Activated naive CD8-positive, alpha-beta T cell treated with anti-CD3 and anti-CD28 coated beads for 36 hours (primary cell): ENCODE measurements around the gene SLC31A2. TPM values are rescaled to one million over a fixed set of nuclear protein-coding genes. Genes with fewer than 3 reads are reported as not detected.

ENCODE experiments used
- DNase-seq: peaks from one replicate; pipeline ENCODE4 v3.0.0; 2021
- H3K27ac Mint-ChIP-seq: one replicate; pipeline ENCODE4 v1.8.0; 2022; ENCODE audit warnings: mild to moderate bottlenecking, moderate library complexity, mixed read lengths
- H3K27me3 Mint-ChIP-seq: one replicate; pipeline ENCODE4 v1.8.0; 2022; ENCODE audit warnings: mild to moderate bottlenecking, mixed read lengths
- H3K36me3 Mint-ChIP-seq: one replicate; pipeline ENCODE4 v1.8.0; 2021; ENCODE audit warnings: mild to moderate bottlenecking, mixed read lengths
- H3K4me1 Mint-ChIP-seq: one replicate; pipeline ENCODE4 v1.8.0; 2021; ENCODE audit warnings: mixed read lengths
- H3K4me3 Mint-ChIP-seq: one replicate; pipeline ENCODE4 v1.8.0; 2022; ENCODE audit warnings: mild to moderate bottlenecking, moderate library complexity, mixed read lengths
- H3K9me3 Mint-ChIP-seq: one replicate; pipeline ENCODE4 v1.8.0; 2022; ENCODE audit warnings: mixed read lengths
- total RNA-seq, 2 experiments: library from RNA; stranded (reverse); gene quantifications; one replicate each; pipeline ENCODE4 v1.2.3, GENCODE V29; 2021

Gene SLC31A2
- total RNA-seq, 2 experiments from 2014 or later: 3.2 to 3.4 TPM

GRCh38 chr9:113192455-113192854 lies 41.6 kb downstream of the SLC31A2 start:
- no peaks in the 10 kb centered on the region for H3K27me3 Mint-ChIP-seq
- H3K36me3 Mint-ChIP-seq: peaks cover 22% of the 10 kb centered on the region
- no peaks in the 10 kb centered on the region for H3K4me1 Mint-ChIP-seq

GRCh38 chr9:113199683-113200329 lies 49.0 kb downstream of the SLC31A2 start:
- Mint-ChIP-seq H3K27me3 (no peaks in the 10 kb centered on the region), H3K4me3 (no peak overlapping the region), H3K9me3 (no peaks in the 10 kb centered on the region), H3K36me3 (peaks cover 46% of the 10 kb centered on the region), H3K27ac (no peak overlapping the region), H3K4me1 (peaks cover 2% of the 10 kb centered on the region)
- DNase-seq: no peak

More at GRCh38 chr9:113192455-113192854, 41.6 kb downstream of the SLC31A2 start:
- no peak for DNase-seq
- no peak overlapping the region for H3K4me3 Mint-ChIP-seq
- H3K9me3 Mint-ChIP-seq: no peaks in the 10 kb centered on the region
- no peak overlapping the region for H3K27ac Mint-ChIP-seq

- peaks cover 30% of the 10 kb centered on the region for H3K36me3 Mint-ChIP-seq
Observed at GRCh38 chr9:113205432-113205831, 54.6 kb downstream of the SLC31A2 start.

GRCh38 chr9:113205861-113206260 lies 55.1 kb downstream of the SLC31A2 start:
- Mint-ChIP-seq H3K4me1 (no peaks in the 10 kb centered on the region), H3K9me3 (no peaks in the 10 kb centered on the region), H3K27ac (no peak overlapping the region), H3K4me3 (no peak overlapping the region), H3K27me3 (no peaks in the 10 kb centered on the region), H3K36me3 (peaks cover 30% of the 10 kb centered on the region)
- DNase-seq: no peak

More at GRCh38 chr9:113205432-113205831, 54.6 kb downstream of the SLC31A2 start:
- no peaks in the 10 kb centered on the region for H3K9me3 Mint-ChIP-seq
- H3K27me3 Mint-ChIP-seq: no peaks in the 10 kb centered on the region
- H3K4me3 Mint-ChIP-seq: no peak overlapping the region
- no peak overlapping the region for H3K27ac Mint-ChIP-seq
- no peaks in the 10 kb centered on the region for H3K4me1 Mint-ChIP-seq
- DNase-seq: no peak

GRCh38 chr9:113210815-113211214 lies 60.0 kb downstream of the SLC31A2 start:
- DNase-seq: no peak
- H3K27me3 Mint-ChIP-seq: no peaks in the 10 kb centered on the region
- peaks cover 11% of the 10 kb centered on the region for H3K4me1 Mint-ChIP-seq
- no peak overlapping the region for H3K4me3 Mint-ChIP-seq
- no peaks in the 10 kb centered on the region for H3K9me3 Mint-ChIP-seq
- H3K27ac Mint-ChIP-seq: peak overlapping the region; percentile 80
- peaks cover 23% of the 10 kb centered on the region for H3K36me3 Mint-ChIP-seq

Other genes starting within 250 kb of the SLC31A2 start
- gene ZNF883, start 138.8 kb upstream of the SLC31A2 start, total RNA-seq: 1 to 10 TPM; 1.9 to 2.1 TPM
- 1 to 10 TPM; 1.7 to 2.5 TPM for gene ZFP37, start 94.3 kb upstream of the SLC31A2 start, total RNA-seq
- gene FKBP15, start 70.3 kb downstream of the SLC31A2 start, total RNA-seq: 10 to 100 TPM; 28.4 to 28.5 TPM
- gene SLC31A1, start 70.5 kb downstream of the SLC31A2 start, total RNA-seq: 10 to 100 TPM; 16.7 to 16.8 TPM
- 10 to 100 TPM; 35.1 to 41.8 TPM for gene CDC26, start 124.6 kb downstream of the SLC31A2 start, total RNA-seq
- 10 to 100 TPM; 65.9 to 66.3 TPM for gene PRPF4, start 124.7 kb downstream of the SLC31A2 start, total RNA-seq
- not detected for gene RNF183, start 152.4 kb downstream of the SLC31A2 start, total RNA-seq
- 1 to 10 TPM; 2.4 to 2.9 TPM for gene WDR31, start 189.3 kb downstream of the SLC31A2 start, total RNA-seq
- gene BSPRY, start 198.5 kb downstream of the SLC31A2 start, total RNA-seq: 10 to 100 TPM; 11.7 to 12.2 TPM
- 10 to 100 TPM; 12.2 to 14.4 TPM for gene HDHD3, start 226.0 kb downstream of the SLC31A2 start, total RNA-seq